ENCODE data around the gene TIAM2. TPM values are rescaled to one million over a fixed set of nuclear protein-coding genes. Genes with fewer than 3 reads are reported as not detected.
"Not testable (repeated sequence)": the region's sequence is repeated elsewhere in the genome, so short reads cannot be mapped to it uniquely, and the experiment has no call there.

TIAM2 gene
- total RNA-seq, 1 experiment from 2014 or later: 9.1 TPM

- CTCF ChIA-PET: no interaction called here
- H3K9me3 ChIP-seq (ENCODE audit: low read depth, low read length, poor library complexity, severe bottlenecking): no peaks in the 10 kb centered on the region
- BruUV-seq (replicated peaks): no TSS peak
- H3K4me3 ChIP-seq (ENCODE audit: low read depth, low read length, poor library complexity, severe bottlenecking): no peak overlapping the region
- no peaks in the 10 kb centered on the region for H3K36me3 ChIP-seq (ENCODE audit: insufficient read depth, low read length, poor library complexity, severe bottlenecking)
- H3K27ac ChIP-seq (ENCODE audit: low read depth, low read length, poor library complexity, severe bottlenecking): no peak overlapping the region
- intact Hi-C loops (cut with micrococcal nuclease; ENCODE audit: unreplicated experiment): no loop called here
- no peaks in the 10 kb centered on the region for H3K4me1 ChIP-seq (ENCODE audit: insufficient read depth, low read length, poor library complexity, severe bottlenecking)
- POLR2A ChIA-PET (ENCODE audit: low non-redundant PET): no interaction called here
- TF ChIP-seq CTCF (conservative IDR thresholded peaks at IDR 0.05; ENCODE audit: low read depth, low read length): no peak
- no peak for TF ChIP-seq EZH2 (IDR thresholded peaks at IDR 0.05; ENCODE audit: borderline replicate concordance, low read depth, low read length, poor library complexity, severe bottlenecking)
- DNase-seq (ENCODE audit: low spot score): no peak
- no peaks in the 10 kb centered on the region for H3K27me3 ChIP-seq (replicated peaks; ENCODE audit: insufficient read depth, low read depth, low read length, poor library complexity)
Observed at GRCh38 chr6:155116571-155116910, 121.4 kb downstream of the TIAM2 start.

- H3K4me1 ChIP-seq (ENCODE audit: insufficient read depth, low read length, poor library complexity, severe bottlenecking): no peaks in the 10 kb centered on the region
- H3K36me3 ChIP-seq (ENCODE audit: insufficient read depth, low read length, poor library complexity, severe bottlenecking): no peaks in the 10 kb centered on the region
- no peaks in the 10 kb centered on the region for H3K27me3 ChIP-seq (replicated peaks; ENCODE audit: insufficient read depth, low read depth, low read length, poor library complexity)
- no peak for TF ChIP-seq CTCF (conservative IDR thresholded peaks at IDR 0.05; ENCODE audit: low read depth, low read length)
- no peak for TF ChIP-seq EZH2 (IDR thresholded peaks at IDR 0.05; ENCODE audit: borderline replicate concordance, low read depth, low read length, poor library complexity, severe bottlenecking)
- ChIA-PET POLR2A (ENCODE audit: low non-redundant PET) (interaction anchor here (0.6 kb wide), 1 partner anchor 115 kb away, joined by 3 read pairs; no protein-coding TSS in a partner anchor), CTCF (no interaction called here)
- intact Hi-C loops (cut with micrococcal nuclease; ENCODE audit: unreplicated experiment): no loop called here
- H3K4me3 ChIP-seq (ENCODE audit: low read depth, low read length, poor library complexity, severe bottlenecking): no peak overlapping the region
- no TSS peak for BruUV-seq (replicated peaks)
- no peak for DNase-seq (ENCODE audit: low spot score)
- H3K27ac ChIP-seq (ENCODE audit: low read depth, low read length, poor library complexity, severe bottlenecking): no peak overlapping the region
- no peaks in the 10 kb centered on the region for H3K9me3 ChIP-seq (ENCODE audit: low read depth, low read length, poor library complexity, severe bottlenecking)
Observed at GRCh38 chr6:155117256-155117655, 122.1 kb downstream of the TIAM2 start.

DNA sequence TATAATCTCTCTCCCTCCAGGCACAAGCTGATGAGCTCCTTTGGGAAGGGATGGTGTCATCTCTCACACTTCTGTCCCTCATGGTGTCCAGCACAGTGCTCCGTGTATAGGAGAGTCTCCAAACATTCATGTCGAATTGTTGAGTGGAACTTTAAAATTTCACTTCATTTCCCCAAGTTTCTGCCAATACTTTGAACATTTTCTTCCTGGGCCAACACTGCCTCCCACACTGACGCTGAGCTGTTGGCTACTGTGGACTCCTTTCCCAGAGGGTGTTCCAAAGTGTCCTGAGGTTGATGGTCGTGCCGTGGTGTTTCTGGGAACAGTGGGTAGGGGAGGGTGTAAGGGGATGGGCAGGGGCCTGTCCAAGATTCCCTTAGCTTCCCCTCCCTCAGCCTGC, 122.7 kb downstream of the TIAM2 start:
- CTCF ChIA-PET: no interaction called here
- intact Hi-C loops (cut with micrococcal nuclease; ENCODE audit: unreplicated experiment): no loop called here
- TF ChIP-seq EZH2 (IDR thresholded peaks at IDR 0.05; ENCODE audit: borderline replicate concordance, low read depth, low read length, poor library complexity, severe bottlenecking): no peak
- no peak for TF ChIP-seq CTCF (conservative IDR thresholded peaks at IDR 0.05; ENCODE audit: low read depth, low read length)
- Histone ChIP-seq H3K27ac (ENCODE audit: low read depth, low read length, poor library complexity, severe bottlenecking) (no peak overlapping the region), H3K36me3 (ENCODE audit: insufficient read depth, low read length, poor library complexity, severe bottlenecking) (no peaks in the 10 kb centered on the region), H3K4me3 (ENCODE audit: low read depth, low read length, poor library complexity, severe bottlenecking) (no peak overlapping the region), H3K27me3 (replicated peaks; ENCODE audit: insufficient read depth, low read depth, low read length, poor library complexity) (no peaks in the 10 kb centered on the region), H3K9me3 (ENCODE audit: low read depth, low read length, poor library complexity, severe bottlenecking) (no peaks in the 10 kb centered on the region), H3K4me1 (ENCODE audit: insufficient read depth, low read length, poor library complexity, severe bottlenecking) (no peaks in the 10 kb centered on the region)
- BruUV-seq (replicated peaks): no TSS peak
- no peak for DNase-seq (ENCODE audit: low spot score)
- POLR2A ChIA-PET (ENCODE audit: low non-redundant PET): interaction anchor here (0.6 kb wide), 1 partner anchor 115 kb away, joined by 3 read pairs; no protein-coding TSS in a partner anchor

DNA sequence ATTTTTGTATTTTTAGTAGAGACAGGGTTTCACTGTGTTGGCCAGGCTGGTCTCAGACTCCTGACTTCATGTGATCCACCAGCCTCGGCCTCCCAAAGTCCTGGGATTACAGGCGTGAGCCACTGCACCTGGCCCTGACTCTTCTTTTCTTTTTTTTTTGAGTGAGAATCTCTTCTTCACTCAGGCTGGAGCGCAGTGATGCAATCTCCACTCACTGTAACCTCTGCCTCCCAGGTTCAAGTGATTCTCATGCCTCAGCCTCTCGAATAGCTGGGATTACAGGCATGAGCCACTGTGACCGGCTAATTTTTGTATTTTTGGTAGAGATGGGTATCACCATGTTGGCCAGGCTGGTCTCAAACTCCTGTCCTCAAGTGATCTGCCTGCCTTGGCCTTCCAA, 124.1 kb downstream of the TIAM2 start:
- DNase-seq (ENCODE audit: low spot score); CTCF ChIA-PET; BruUV-seq (replicated peaks); H3K4me3 ChIP-seq (ENCODE audit: low read depth, low read length, poor library complexity, severe bottlenecking); H3K36me3 ChIP-seq (ENCODE audit: insufficient read depth, low read length, poor library complexity, severe bottlenecking); intact Hi-C loops (cut with micrococcal nuclease; ENCODE audit: unreplicated experiment); H3K27ac ChIP-seq (ENCODE audit: low read depth, low read length, poor library complexity, severe bottlenecking); H3K4me1 ChIP-seq (ENCODE audit: insufficient read depth, low read length, poor library complexity, severe bottlenecking); POLR2A ChIA-PET (ENCODE audit: low non-redundant PET); H3K27me3 ChIP-seq (replicated peaks; ENCODE audit: insufficient read depth, low read depth, low read length, poor library complexity); H3K9me3 ChIP-seq (ENCODE audit: low read depth, low read length, poor library complexity, severe bottlenecking): not testable (repeated sequence)

Measured in A673 (cell line).